Activated CD8-positive, alpha-beta memory T cell treated with anti-CD3 and anti-CD28 coated beads, Interleukin-2, amount 50 U/mL, for 1 hour (primary cell): ENCODE measurements around the gene PEX13.

Experiments
- DNase-seq: peaks from one replicate; pipeline ENCODE4 v3.0.0-alpha.2; 2020; ENCODE audit errors: extremely low read depth

PEX13 gene

DNA sequence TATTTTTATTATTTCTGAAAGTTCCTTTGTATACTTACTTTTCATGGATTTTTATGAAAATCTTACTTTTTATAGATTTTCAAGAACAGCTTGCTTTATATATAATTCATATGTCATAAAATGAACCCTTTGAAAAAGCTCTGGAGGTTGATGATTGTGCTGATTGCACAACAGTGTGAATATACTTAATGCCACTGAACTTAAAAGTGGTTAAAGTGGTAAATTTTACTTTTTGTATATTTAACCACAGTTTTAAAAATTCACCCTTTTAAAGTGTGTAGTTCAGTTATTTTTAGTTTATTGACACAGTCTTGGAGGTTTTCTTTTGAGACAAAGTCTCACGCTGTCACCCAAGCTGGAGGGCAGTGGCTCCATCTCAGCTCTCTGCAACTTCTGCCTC, 56.6 kb downstream of the PEX13 start:
- DNase-seq: no peak

DNA sequence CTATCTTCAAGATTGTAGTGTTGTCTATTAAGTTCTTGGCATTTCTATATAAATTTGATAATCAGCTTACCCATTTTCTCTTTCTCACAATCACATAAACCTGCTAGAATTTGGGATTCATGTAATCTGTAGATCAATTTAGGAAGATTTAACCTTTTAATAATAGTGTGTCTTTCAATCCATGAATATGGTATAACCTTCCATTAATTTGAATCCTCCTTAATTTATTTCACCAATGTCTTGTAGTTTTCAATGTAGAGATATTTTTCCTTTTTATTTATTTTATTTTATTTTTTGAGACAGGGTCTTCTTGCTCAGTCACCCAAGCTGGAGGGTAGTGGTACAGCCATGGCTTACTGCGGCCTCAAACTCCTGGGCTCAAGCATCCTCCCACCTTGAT, 68.4 kb downstream of the PEX13 start:
- DNase-seq: no peak

DNA sequence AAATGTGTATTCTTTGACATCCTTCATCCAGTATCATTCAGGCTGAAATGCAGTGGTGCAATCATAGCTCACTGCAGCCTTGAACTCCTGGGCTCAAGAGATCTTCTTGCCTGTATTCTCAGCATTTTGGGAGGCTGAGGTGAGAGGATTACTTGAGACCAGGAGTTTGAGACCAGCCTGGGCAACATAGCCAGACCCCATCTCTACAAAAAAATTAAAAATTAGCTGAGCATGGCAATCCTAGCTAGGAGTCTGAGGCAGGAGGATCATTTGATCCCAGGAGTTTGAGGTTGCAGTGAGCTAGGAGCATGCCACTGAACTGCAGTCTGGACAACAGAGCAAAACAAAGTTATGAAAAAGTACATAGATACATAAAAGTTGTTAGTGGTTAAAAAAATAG, 72.3 kb downstream of the PEX13 start:
- DNase-seq: no peak

DNA sequence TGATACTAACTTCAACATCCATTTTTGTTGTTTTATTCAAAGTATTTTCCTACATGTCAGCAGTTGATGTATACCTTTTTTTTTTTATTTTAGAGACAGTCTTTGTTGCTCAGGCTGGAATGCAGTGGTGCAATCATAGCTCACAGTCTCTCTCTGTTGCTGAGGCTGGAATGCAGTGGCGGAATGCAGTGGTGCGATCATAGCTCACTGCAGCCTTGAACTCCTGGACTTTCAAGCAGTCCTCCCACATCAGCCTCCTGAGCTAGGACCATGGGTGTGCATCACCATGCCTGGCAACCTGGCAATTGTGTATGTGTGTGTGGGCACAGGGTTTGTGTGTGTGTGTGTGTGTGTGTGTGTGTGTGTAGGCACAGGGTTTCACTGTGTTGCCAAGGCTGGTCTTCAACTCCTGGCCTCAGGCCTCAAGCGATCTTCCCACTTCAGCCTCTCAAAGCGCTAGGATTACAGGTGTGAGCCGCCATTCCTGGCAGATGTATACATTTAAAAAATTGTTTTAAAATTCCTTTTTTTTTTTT, 72.9 kb downstream of the PEX13 start:
- DNase-seq: no peak

DNA sequence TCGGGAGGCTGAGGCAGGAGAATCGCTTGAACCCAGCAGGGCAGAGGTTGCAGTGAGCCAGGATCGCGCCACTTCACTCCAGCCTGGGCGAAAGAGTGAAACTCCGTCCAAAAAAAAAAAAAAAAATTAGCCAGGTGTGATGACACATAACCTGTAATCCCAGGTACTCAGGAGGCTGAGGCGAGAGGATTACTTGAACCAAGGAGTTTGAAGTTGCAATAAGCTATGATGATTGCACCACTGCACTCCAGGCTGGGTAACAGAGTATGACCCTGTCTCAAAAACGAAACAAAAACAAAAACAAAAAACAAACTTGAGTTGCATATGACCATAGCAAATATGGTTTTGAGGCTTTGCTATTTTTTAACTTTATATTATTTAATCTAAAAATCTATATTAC, 74.0 kb downstream of the PEX13 start:
- no peak for DNase-seq

DNA sequence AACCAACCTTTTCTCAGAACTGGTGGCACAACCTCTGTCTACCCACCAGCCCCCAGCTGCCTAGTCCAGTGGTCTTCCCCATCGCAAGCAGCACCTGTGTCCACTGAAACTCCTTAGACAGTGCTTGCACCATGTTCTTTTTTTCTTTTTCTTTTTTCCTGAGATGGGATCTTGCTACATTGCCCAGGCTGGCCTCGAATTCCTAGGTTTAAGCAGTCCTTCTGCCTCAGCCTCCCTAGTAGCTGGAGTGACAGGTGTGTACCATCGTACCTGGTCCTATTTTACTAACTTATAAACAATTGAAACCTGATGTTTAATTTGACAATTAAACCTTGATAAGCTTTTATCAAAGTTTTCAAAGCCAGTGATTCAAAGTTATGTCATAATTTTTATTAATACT, 78.9 kb downstream of the PEX13 start:
- DNase-seq: no peak

DNA sequence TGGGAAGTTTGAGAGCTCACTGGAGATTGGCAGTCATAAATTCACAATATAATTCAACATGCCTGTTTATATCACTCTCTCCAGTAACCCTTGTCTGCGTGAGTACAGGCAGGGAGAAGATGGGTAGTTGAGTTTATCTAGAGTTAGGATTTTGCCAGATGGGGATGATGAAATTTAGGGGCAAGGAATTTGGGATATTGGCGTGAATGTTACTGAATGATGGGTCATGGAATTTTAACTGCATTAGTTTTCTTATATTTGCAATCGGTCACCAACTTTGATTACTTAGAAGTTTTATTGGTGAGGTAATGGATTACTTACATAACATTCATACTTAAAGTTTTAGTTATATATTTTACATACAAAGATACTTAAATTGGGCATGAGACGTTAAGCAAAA, 83.3 kb downstream of the PEX13 start:
- no peak for DNase-seq
